DMS79 (cell line): Measurements from ENCODE around the gene FGF10.

ENCODE experiments used
- DNase-seq: peaks from one replicate; lab custom pipeline; 2025; lab: John Stamatoyannopoulos, UW

The FGF10 gene

DNA sequence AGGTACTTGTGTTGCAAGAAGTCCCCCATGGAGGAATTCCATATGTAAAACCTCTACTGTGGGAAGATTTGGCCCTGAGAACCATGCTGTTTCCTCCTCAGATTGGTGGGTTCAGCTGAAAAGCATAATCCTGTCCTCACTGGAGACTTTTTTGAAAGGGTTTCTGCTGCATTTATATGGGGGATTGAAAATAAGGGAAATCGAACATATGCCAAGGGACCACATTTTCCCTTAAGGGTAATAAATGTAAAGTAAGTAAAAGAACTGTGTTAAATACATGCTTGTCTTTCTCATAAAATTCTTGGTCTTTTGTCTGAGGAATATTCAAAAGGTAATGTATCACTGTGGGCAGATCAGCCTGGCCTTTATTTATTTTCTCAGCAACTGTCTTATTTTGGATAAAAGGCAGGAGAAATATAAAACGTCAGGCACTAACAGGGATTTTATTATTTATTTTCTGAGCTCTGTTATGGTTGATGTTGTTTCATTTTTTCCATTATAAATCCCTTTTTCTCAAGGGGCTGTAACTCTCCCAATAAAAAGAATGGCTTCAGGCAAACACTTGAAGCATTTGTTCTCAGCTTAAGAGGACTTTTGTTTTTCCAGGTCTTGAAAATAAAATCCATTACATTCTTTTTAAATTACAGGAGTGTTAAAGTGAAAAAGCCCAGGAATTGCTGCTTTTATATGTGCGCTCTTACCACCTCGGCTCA lies 131.4 kb downstream of the FGF10 start:
- no peak for DNase-seq

DNA sequence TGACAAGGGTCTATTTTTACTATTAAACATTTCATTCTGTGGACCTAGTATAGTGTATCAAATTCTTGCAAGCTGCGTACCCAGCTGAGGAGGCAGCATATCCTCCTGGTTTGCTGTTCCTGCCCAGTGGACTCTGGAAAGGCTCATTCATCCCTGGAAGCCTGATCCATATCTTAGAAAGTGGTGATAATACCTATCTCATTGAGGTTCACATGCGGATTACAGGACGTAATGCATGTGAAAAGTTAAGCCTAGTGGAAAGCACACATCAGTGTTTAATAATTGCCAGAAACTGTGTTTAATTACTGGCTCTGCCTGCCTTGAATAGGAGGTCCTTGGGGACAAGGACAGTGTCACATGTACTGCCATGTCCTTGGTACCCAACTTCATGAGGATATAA lies 132.0 kb downstream of the FGF10 start:
- DNase-seq, result no peak
